Esophagus muscularis mucosa (tissue), 3 donors: ENCODE data around the gene EPB41L5.
A peak's percentile ranks its signal among the peaks of the same experiment; 100 is the strongest.

ENCODE experiments used
- EP300 ChIP-seq: sonication (generic); formaldehyde crosslinking; IDR thresholded peaks from one replicate; pipeline ENCODE4 v1.6.1; 2017; ENCODE audit warnings: antibody characterized with exemption
- TF ChIP-seq, protein P1 (sequence below), 3 experiments: fragments of 200-600 bp in 2 of 3; fragments of 450-650 bp in 1 of 3; sonication (generic) in 2 of 3; IDR thresholded peaks; one replicate each; pipeline ENCODE4 v1.5.1; 2017 to 2019; ENCODE audit warnings: antibody characterized with exemption in 3 of 3, mild to moderate bottlenecking in 2 of 3, moderate library complexity in 1 of 3

DNA sequence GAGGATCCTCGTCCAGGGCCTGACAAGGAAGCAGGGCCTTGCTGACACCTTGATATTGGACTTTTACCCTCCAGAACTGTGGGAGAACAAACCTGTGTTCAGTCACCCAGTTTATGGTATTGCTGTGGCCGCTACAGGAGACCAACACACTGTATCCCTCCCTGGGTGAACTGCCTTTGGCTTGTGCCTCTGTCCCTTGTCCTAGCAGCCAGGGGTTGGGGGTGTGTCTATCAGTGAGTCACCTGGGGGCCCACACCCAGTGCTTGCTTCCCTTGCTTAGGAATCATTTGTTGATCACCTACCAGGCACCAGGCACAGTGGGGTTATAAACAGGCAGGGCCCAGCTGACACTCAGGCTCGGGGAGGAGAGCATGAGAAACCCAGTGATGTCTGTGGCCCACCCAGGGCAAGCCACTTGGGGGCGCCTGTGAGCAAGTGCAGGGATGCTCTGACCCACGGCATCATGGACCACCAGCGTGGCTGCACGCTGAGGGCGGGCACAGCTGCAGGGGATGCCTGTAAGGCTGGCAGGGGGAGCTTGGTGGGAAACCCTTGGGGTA, 193.2 kb downstream of the EPB41L5 start:
- TF ChIP-seq, protein P1, sequence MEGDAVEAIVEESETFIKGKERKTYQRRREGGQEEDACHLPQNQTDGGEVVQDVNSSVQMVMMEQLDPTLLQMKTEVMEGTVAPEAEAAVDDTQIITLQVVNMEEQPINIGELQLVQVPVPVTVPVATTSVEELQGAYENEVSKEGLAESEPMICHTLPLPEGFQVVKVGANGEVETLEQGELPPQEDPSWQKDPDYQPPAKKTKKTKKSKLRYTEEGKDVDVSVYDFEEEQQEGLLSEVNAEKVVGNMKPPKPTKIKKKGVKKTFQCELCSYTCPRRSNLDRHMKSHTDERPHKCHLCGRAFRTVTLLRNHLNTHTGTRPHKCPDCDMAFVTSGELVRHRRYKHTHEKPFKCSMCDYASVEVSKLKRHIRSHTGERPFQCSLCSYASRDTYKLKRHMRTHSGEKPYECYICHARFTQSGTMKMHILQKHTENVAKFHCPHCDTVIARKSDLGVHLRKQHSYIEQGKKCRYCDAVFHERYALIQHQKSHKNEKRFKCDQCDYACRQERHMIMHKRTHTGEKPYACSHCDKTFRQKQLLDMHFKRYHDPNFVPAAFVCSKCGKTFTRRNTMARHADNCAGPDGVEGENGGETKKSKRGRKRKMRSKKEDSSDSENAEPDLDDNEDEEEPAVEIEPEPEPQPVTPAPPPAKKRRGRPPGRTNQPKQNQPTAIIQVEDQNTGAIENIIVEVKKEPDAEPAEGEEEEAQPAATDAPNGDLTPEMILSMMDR (IDR thresholded peaks at IDR 0.05): peak in 2 of 3 experiments; percentile 9 to 35
- TF ChIP-seq EP300: no peak
